IMR-90 (cell line): ENCODE measurements around the gene CLPX. TPM values are rescaled to one million over a fixed set of nuclear protein-coding genes. Genes with fewer than 3 reads are reported as not detected.

ENCODE experiments used
- ATAC-seq: fragments of 200-7000 bp; cut with Tn5 transposase; 2 replicates; pipeline ENCODE4 v1.9.1; 2020; ENCODE audit warnings: low read depth, mild to moderate bottlenecking, moderate library complexity
- BruUV-seq: library from RNA; stranded (reverse); fragments of 400-500 nt; replicated peaks from 2 replicates; lab custom pipeline; 2021; lab: Mats Ljungman, UMichigan
- CTCF ChIA-PET: fragments of 300-600 bp; formaldehyde crosslinking; extraction: SDS; loops from one replicate; lab custom pipeline; 2021; ENCODE audit warnings: antibody characterized with exemption; lab: Yijun Ruan, JAX
- POLR2A ChIA-PET: fragments of 300-600 bp; sonication (Branson Sonifier 250); formaldehyde crosslinking; loops from one replicate; lab custom pipeline; 2022; ENCODE audit warnings: antibody characterized with exemption; ENCODE audit not compliant: unreplicated experiment; lab: Charles Lee
- DNase-seq: peaks from one replicate; pipeline ENCODE4 v3.0.0; 2013
- H2AFZ ChIP-seq: replicated peaks from 2 replicates; pipeline ENCODE3; 2013; ENCODE audit warnings: low read length, mild to moderate bottlenecking; ENCODE audit not compliant: poor library complexity
- H2AK5ac ChIP-seq: 2 replicates; pipeline ENCODE4 v1.6.1; 2013; ENCODE audit warnings: low read depth, low read length, inconsistent platforms
- H2AK9ac ChIP-seq: replicated peaks from 2 replicates; pipeline ENCODE3; 2013; ENCODE audit warnings: mild to moderate bottlenecking, low read depth, low read length, moderate library complexity; ENCODE audit not compliant: poor library complexity
- H2BK120ac ChIP-seq: 2 replicates; pipeline ENCODE4 v1.6.1; 2013; ENCODE audit warnings: low read depth, low read length, inconsistent platforms
- H2BK15ac ChIP-seq: 3 replicates; pipeline ENCODE4 v1.6.1; 2013; ENCODE audit warnings: low read depth, low read length, inconsistent platforms
- H2BK20ac ChIP-seq: 2 replicates; pipeline ENCODE4 v1.6.1; 2013; ENCODE audit warnings: low read depth, mild to moderate bottlenecking, inconsistent platforms, low read length, moderate library complexity
- H2BK5ac ChIP-seq: 2 replicates; pipeline ENCODE4 v1.6.1; 2013; ENCODE audit warnings: mild to moderate bottlenecking, low read depth, low read length, inconsistent platforms; ENCODE audit not compliant: poor library complexity, severe bottlenecking
- H3K14ac ChIP-seq: replicated peaks from 2 replicates; pipeline ENCODE4 v1.6.1; 2013; ENCODE audit warnings: low read depth, low read length, inconsistent platforms
- H3K18ac ChIP-seq: 2 replicates; pipeline ENCODE4 v1.6.1; 2013; ENCODE audit warnings: low read depth, low read length, control low read depth
- H3K23ac ChIP-seq: 2 replicates; pipeline ENCODE4 v1.6.1; 2013; ENCODE audit warnings: low read depth, low read length, inconsistent platforms
- H3K27ac ChIP-seq: 2 replicates; pipeline ENCODE4 v1.5.1; 2013; ENCODE audit warnings: mild to moderate bottlenecking, control low read depth, low read length; ENCODE audit not compliant: insufficient read depth
- H3K27me3 ChIP-seq: 2 replicates; pipeline ENCODE4 v1.6.1; 2013; ENCODE audit warnings: low read length; ENCODE audit not compliant: control insufficient read depth, insufficient read depth
- H3K36me3 ChIP-seq: 2 replicates; pipeline ENCODE4 v1.6.1; 2013; ENCODE audit warnings: low read length, mixed read lengths; ENCODE audit not compliant: control insufficient read depth, insufficient read depth
- H3K4ac ChIP-seq: 2 replicates; pipeline ENCODE4 v1.6.1; 2013; ENCODE audit warnings: low read depth, low read length, inconsistent platforms
- H3K4me1 ChIP-seq: 2 replicates; pipeline ENCODE4 v1.6.1; 2013; ENCODE audit warnings: low read length, mixed read lengths; ENCODE audit not compliant: control insufficient read depth, insufficient read depth
- H3K4me2 ChIP-seq: 2 replicates; pipeline ENCODE4 v1.6.1; 2013; ENCODE audit warnings: low read depth, mild to moderate bottlenecking, control low read depth, low read length, moderate library complexity
- H3K4me3 ChIP-seq: 2 replicates; pipeline ENCODE4 v1.5.1; 2013; ENCODE audit warnings: low read depth, mild to moderate bottlenecking, control low read depth, low read length, moderate library complexity; ENCODE audit not compliant: insufficient read depth
- H3K56ac ChIP-seq: 2 replicates; pipeline ENCODE4 v1.6.1; 2013; ENCODE audit warnings: low read length, inconsistent platforms; ENCODE audit not compliant: insufficient read depth; ENCODE audit errors: extremely low read depth
- H3K79me1 ChIP-seq, 2 experiments: 2 replicates each; pipeline ENCODE4 v1.6.1; 2013; ENCODE audit warnings: low read length in 2 of 2, inconsistent platforms in 1 of 2, low read depth in 1 of 2
- H3K9ac ChIP-seq: 2 replicates; pipeline ENCODE4 v1.6.1; 2013; ENCODE audit warnings: low read depth, low read length, control low read depth
- H3K9me1 ChIP-seq: 2 replicates; pipeline ENCODE4 v1.6.1; 2013; ENCODE audit warnings: low read length, inconsistent platforms; ENCODE audit not compliant: insufficient read depth
- H3K9me3 ChIP-seq: 2 replicates; pipeline ENCODE4 v1.6.1; 2013; ENCODE audit warnings: low read length; ENCODE audit not compliant: control insufficient read depth, insufficient read depth
- H4K20me1 ChIP-seq: 2 replicates; pipeline ENCODE4 v1.6.1; 2013; ENCODE audit warnings: low read length, inconsistent platforms; ENCODE audit not compliant: insufficient read depth
- H4K5ac ChIP-seq: 2 replicates; pipeline ENCODE4 v1.6.1; 2013; ENCODE audit warnings: mild to moderate bottlenecking, low read depth, low read length, control low read depth
- H4K8ac ChIP-seq, 2 experiments: 2 replicates each; pipeline ENCODE4 v1.6.1; 2013; ENCODE audit warnings: low read depth in 2 of 2, low read length in 2 of 2, control low read depth in 1 of 2, inconsistent platforms in 1 of 2
- H4K91ac ChIP-seq: 2 replicates; pipeline ENCODE4 v1.6.1; 2013; ENCODE audit warnings: low read depth, low read length, inconsistent platforms; ENCODE audit not compliant: insufficient read depth
- BHLHE40 ChIP-seq: fragments of 150-350 bp; IDR thresholded peaks from 2 replicates; pipeline ENCODE4 v1.6.1; 2016; ENCODE audit warnings: mild to moderate bottlenecking, low read depth, low read length
- CEBPB ChIP-seq: IDR thresholded peaks from 2 replicates; pipeline ENCODE4 v1.6.1; 2012; ENCODE audit warnings: low read depth, low read length, improper control_type of control experiment
- CHD1 ChIP-seq: IDR thresholded peaks from 2 replicates; pipeline ENCODE4 v1.6.1; 2012; ENCODE audit warnings: low read depth, low read length, improper control_type of control experiment
- FOS ChIP-seq: fragments of 150-350 bp; IDR thresholded peaks from 2 replicates; pipeline ENCODE4 v1.6.1; 2016; ENCODE audit warnings: low read depth, low read length
- MAFK ChIP-seq: IDR thresholded peaks from 2 replicates; pipeline ENCODE4 v1.6.1; 2012; ENCODE audit warnings: low read depth, low read length, improper control_type of control experiment
- MAZ ChIP-seq: IDR thresholded peaks from 2 replicates; pipeline ENCODE4 v1.6.1; 2012; ENCODE audit warnings: low read depth, mild to moderate bottlenecking, low read length, improper control_type of control experiment, moderate library complexity, borderline replicate concordance
- MXI1 ChIP-seq: IDR thresholded peaks from 2 replicates; pipeline ENCODE4 v1.6.1; 2012; ENCODE audit warnings: low read depth, mild to moderate bottlenecking, low read length, moderate library complexity, borderline replicate concordance
- NFE2L2 ChIP-seq: fragments of 150-350 bp; IDR thresholded peaks from 2 replicates; pipeline ENCODE4 v1.6.1; 2016; ENCODE audit warnings: low read depth, mild to moderate bottlenecking, low read length
- POLR2A ChIP-seq: IDR thresholded peaks from 2 replicates; pipeline ENCODE4 v1.6.1; 2012; ENCODE audit warnings: mild to moderate bottlenecking, low read depth, low read length
- RAD21 ChIP-seq: IDR thresholded peaks from 2 replicates; pipeline ENCODE4 v1.6.1; 2012; ENCODE audit warnings: low read length, improper control_type of control experiment
- RCOR1 ChIP-seq: IDR thresholded peaks from 2 replicates; pipeline ENCODE4 v1.6.1; 2012; ENCODE audit warnings: mild to moderate bottlenecking, low read length, improper control_type of control experiment; ENCODE audit not compliant: insufficient replicate concordance
- RFX5 ChIP-seq: IDR thresholded peaks from 2 replicates; pipeline ENCODE4 v1.8.0; 2012; ENCODE audit warnings: low read depth, mild to moderate bottlenecking, low read length, moderate library complexity
- SMC3 ChIP-seq: fragments of 150-350 bp; IDR thresholded peaks from 2 replicates; pipeline ENCODE4 v1.6.1; 2016; ENCODE audit warnings: low read depth, mild to moderate bottlenecking, antibody characterized with exemption, low read length, moderate library complexity
- WGBS, 2 experiments: methylation state at CpG; one replicate each; pipeline versions ENCODE4 v1.1.5 to v1.1.7; 2013; ENCODE audit warnings: missing lambda C conversion rate in 2 of 2; ENCODE audit not compliant: insufficient read length in 1 of 2; ENCODE audit errors: extremely low coverage in 2 of 2; 5-methylcytosine and 5-hydroxymethylcytosine counted together
- dilution Hi-C: fragments of 300-500 bp; cut with HindIII; formaldehyde crosslinking; loops from one replicate; pipeline ENCODE4 v1.14.3; 2018; ENCODE audit warnings: low sequenced_read_pairs; ENCODE audit not compliant: unreplicated experiment
- in situ Hi-C: fragments of 300-500 bp; cut with MboI; formaldehyde crosslinking; loops from 3 replicates; pipeline ENCODE4 v1.14.3; 2019; ENCODE audit warnings: low sequenced_read_pairs, inconsistent platforms, mixed read lengths
- intact Hi-C: fragments of 100-400 bp; cut with micrococcal nuclease; formaldehyde crosslinking; loops from 2 replicates; pipeline ENCODE4 v1.10.0; 2022
- polyA plus RNA-seq, 3 experiments: library from polyadenylated mRNA; depleted of rRNA; stranded (reverse); fragments of >200 nt; gene quantifications; 2 replicates each; pipeline ENCODE4 v1.2.3, GENCODE V29; 2012; ENCODE audit warnings: low replicate concordance in 1 of 3
- total RNA-seq: library from RNA; depleted of rRNA; stranded (reverse); fragments of >200 nt; gene quantifications from 2 replicates; pipeline ENCODE4 v1.2.3, GENCODE V29; 2012
- TF ChIP-seq, protein P1 (sequence below): fragments of 150-350 bp; IDR thresholded peaks from 2 replicates; pipeline ENCODE4 v1.6.1; 2017; ENCODE audit warnings: mild to moderate bottlenecking, antibody characterized with exemption, low read length, low read depth
- TF ChIP-seq, protein P2 (sequence below): conservative IDR thresholded peaks from 2 replicates; pipeline ENCODE4 v1.5.1; 2012; ENCODE audit warnings: mild to moderate bottlenecking, low read depth, low read length, improper control_type of control experiment
- TF ChIP-seq, protein P3 (sequence below): fragments of 150-350 bp; IDR thresholded peaks from 2 replicates; pipeline ENCODE4 v1.6.1; 2016; ENCODE audit warnings: low read depth, mild to moderate bottlenecking, low read length, moderate library complexity, borderline replicate concordance

The CLPX gene
- total and polyA plus RNA-seq, 2 of the 4 experiments (the other 2 are of a cell fraction), result 25.8 to 26.9 TPM

DNA sequence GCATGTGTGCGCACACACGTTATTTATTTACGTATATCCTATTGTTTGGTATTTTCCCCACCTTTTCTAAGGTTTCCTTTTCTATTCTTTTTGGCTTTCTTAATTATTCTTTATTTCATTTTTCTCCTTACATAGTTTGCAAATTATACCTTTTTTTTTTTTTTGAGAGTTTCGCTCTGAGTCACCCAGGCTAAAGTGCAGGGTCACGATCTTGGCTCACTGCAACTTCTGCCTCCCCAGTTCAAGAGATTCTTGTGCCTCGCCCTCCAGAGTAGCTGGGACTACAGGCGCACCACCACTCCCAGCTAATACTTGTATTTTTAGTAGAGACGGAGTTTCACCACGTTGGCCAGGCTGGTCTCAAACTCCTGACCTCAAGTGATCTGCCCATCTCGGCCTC, 46.2 kb upstream of the CLPX start:
- H2BK15ac ChIP-seq, result no peak overlapping the region
- H3K79me1 ChIP-seq, result no peaks in the 10 kb centered on the region
- H3K27ac ChIP-seq, result no peak overlapping the region
- intact Hi-C loops (no loop called here), in situ Hi-C loops (no loop called here), dilution Hi-C loops (no loop called here)
- DNase-seq (no peak), ATAC-seq (no peak)
- H3K9me3 ChIP-seq, result no peaks in the 10 kb centered on the region
- no peak overlapping the region for H3K18ac ChIP-seq
- H3K23ac ChIP-seq, result no peak overlapping the region
- peaks cover 5% of the 10 kb centered on the region; the same call in 1 of the 2 replicates for H3K27me3 ChIP-seq
- H2BK20ac ChIP-seq, result no peak overlapping the region
- 40% methylated on average over 1 of the region's 10 CpGs; no CpG with 5 or more reads in 1 of the 2 experiments for WGBS, 2 experiments
- H4K8ac ChIP-seq, result no peak overlapping the region
- H3K4ac ChIP-seq, result no peak overlapping the region
- no peak overlapping the region for H2BK120ac ChIP-seq
- CTCF ChIA-PET, result no interaction called here
- H3K4me2 ChIP-seq, result no peak overlapping the region
- no peak overlapping the region for H3K9ac ChIP-seq
- H2BK5ac ChIP-seq, result no peak overlapping the region
- H4K5ac ChIP-seq, result no peak overlapping the region
- TF ChIP-seq MXI1 (no peak), CEBPB (no peak), SMC3 (no peak), RAD21 (no peak), CHD1 (no peak), FOS (no peak), POLR2A (no peak), BHLHE40 (no peak), MAFK (no peak), RFX5 (no peak), RCOR1 (no peak), NFE2L2 (no peak), MAZ (no peak)
- TF ChIP-seq, protein P1, sequence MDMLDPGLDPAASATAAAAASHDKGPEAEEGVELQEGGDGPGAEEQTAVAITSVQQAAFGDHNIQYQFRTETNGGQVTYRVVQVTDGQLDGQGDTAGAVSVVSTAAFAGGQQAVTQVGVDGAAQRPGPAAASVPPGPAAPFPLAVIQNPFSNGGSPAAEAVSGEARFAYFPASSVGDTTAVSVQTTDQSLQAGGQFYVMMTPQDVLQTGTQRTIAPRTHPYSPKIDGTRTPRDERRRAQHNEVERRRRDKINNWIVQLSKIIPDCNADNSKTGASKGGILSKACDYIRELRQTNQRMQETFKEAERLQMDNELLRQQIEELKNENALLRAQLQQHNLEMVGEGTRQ, result no peak
- TF ChIP-seq, protein P2, sequence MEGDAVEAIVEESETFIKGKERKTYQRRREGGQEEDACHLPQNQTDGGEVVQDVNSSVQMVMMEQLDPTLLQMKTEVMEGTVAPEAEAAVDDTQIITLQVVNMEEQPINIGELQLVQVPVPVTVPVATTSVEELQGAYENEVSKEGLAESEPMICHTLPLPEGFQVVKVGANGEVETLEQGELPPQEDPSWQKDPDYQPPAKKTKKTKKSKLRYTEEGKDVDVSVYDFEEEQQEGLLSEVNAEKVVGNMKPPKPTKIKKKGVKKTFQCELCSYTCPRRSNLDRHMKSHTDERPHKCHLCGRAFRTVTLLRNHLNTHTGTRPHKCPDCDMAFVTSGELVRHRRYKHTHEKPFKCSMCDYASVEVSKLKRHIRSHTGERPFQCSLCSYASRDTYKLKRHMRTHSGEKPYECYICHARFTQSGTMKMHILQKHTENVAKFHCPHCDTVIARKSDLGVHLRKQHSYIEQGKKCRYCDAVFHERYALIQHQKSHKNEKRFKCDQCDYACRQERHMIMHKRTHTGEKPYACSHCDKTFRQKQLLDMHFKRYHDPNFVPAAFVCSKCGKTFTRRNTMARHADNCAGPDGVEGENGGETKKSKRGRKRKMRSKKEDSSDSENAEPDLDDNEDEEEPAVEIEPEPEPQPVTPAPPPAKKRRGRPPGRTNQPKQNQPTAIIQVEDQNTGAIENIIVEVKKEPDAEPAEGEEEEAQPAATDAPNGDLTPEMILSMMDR, result no peak
- TF ChIP-seq, protein P3, sequence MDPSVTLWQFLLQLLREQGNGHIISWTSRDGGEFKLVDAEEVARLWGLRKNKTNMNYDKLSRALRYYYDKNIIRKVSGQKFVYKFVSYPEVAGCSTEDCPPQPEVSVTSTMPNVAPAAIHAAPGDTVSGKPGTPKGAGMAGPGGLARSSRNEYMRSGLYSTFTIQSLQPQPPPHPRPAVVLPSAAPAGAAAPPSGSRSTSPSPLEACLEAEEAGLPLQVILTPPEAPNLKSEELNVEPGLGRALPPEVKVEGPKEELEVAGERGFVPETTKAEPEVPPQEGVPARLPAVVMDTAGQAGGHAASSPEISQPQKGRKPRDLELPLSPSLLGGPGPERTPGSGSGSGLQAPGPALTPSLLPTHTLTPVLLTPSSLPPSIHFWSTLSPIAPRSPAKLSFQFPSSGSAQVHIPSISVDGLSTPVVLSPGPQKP, result no peak
- no peaks in the 10 kb centered on the region for H4K20me1 ChIP-seq
- no peak overlapping the region for H2AK9ac ChIP-seq
- H3K4me1 ChIP-seq, result no peaks in the 10 kb centered on the region
- H2AFZ ChIP-seq, result no peak overlapping the region
- H3K56ac ChIP-seq, result no peak overlapping the region
- no peak overlapping the region for H3K4me3 ChIP-seq
- no TSS peak for BruUV-seq
- H3K36me3 ChIP-seq, result no peaks in the 10 kb centered on the region
- no peaks in the 10 kb centered on the region for H3K9me1 ChIP-seq
- H4K91ac ChIP-seq, result no peak overlapping the region
- no peak overlapping the region for H2AK5ac ChIP-seq
- POLR2A ChIA-PET, result no interaction called here
- H3K14ac ChIP-seq, result no peak overlapping the region
